Measurements from ENCODE around the gene NUDT5. TPM values are rescaled to one million over a fixed set of nuclear protein-coding genes. Genes with fewer than 3 reads are reported as not detected.

The NUDT5 gene
- total and polyA plus RNA-seq, 2 of the 13 experiments (the other 11 are each of a cell fraction or from before 2014, with no cell fraction given): 79.6 to 134 TPM

DNA sequence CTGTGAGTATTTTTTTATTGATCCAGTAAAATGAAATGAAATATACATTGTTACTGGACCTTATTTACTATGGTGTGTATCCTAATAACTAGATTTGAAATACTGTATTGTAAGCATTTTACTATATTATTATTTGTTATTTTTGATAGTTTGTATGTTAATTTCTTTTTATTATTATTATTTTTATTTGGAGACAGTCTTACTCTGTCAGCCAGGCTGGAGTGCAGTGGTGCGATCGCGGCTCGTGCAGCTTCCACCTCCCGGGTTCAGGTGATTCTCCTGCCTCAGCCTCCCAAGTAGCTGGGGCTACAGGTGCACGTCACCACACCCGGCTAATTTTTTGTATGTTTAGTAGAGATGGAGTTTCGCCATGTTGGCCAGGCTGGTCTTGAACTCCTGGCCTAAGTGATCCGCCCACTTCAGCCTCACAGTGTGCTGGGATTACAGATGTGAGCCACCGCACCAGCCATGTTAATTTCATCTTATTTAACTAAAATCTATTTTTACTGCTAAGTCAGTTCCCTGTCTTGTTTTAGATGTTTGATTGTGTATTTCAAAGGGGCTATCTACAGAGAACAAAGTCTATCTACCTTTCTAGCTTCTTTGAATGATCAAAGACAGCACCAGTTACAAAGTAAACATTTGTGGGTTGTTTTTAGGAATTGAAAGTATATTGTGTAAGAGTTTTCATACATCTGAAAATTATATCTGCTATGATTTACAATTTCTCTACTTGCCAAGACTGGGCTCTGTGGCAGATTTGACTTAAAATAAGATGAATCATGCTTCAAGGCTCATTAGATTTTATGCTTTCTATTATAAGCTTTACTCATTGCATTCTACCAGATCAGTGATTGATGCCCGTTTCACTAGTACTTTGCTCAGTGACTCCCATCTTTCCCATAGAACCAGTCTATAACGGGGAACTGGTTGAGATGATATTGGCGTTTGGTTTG is 41.9 kb upstream of the NUDT5 start (continued):
- TF ChIP-seq, protein P1, sequence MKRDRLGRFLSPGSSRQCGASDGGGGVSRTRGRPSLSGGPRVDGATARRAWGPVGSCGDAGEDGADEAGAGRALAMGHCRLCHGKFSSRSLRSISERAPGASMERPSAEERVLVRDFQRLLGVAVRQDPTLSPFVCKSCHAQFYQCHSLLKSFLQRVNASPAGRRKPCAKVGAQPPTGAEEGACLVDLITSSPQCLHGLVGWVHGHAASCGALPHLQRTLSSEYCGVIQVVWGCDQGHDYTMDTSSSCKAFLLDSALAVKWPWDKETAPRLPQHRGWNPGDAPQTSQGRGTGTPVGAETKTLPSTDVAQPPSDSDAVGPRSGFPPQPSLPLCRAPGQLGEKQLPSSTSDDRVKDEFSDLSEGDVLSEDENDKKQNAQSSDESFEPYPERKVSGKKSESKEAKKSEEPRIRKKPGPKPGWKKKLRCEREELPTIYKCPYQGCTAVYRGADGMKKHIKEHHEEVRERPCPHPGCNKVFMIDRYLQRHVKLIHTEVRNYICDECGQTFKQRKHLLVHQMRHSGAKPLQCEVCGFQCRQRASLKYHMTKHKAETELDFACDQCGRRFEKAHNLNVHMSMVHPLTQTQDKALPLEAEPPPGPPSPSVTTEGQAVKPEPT (CRISPR knock-in tag; IDR thresholded peaks at IDR 0.05; ENCODE audit: low read depth): no peak
- TF ChIP-seq, protein P2, sequence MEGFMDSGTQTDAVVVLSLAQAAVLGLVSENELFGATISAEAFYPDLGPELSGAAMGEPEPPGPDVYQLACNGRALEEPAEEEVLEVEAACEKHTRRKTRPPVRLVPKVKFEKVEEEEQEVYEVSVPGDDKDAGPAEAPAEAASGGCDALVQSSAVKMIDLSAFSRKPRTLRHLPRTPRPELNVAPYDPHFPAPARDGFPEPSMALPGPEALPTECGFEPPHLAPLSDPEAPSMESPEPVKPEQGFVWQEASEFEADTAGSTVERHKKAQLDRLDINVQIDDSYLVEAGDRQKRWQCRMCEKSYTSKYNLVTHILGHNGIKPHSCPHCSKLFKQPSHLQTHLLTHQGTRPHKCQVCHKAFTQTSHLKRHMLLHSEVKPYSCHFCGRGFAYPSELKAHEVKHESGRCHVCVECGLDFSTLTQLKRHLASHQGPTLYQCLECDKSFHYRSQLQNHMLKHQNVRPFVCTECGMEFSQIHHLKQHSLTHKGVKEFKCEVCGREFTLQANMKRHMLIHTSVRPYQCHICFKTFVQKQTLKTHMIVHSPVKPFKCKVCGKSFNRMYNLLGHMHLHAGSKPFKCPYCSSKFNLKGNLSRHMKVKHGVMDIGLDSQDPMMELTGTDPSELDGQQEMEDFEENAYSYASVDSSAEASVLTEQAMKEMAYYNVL (CRISPR knock-in tag; IDR thresholded peaks at IDR 0.05; ENCODE audit: borderline replicate concordance): no peak
- TF ChIP-seq SMAD1 (CRISPR knock-in tag; IDR thresholded peaks at IDR 0.05; ENCODE audit: borderline replicate concordance, low read depth) (no peak), PPARG (CRISPR knock-in tag; conservative IDR thresholded peaks at IDR 0.05) (0 out of 2 replicates have a peak, but pooled peaks have one; percentile 13), NRL (CRISPR knock-in tag; IDR thresholded peaks at IDR 0.05; ENCODE audit: borderline replicate concordance) (no peak), ZNF263 (CRISPR knock-in tag; IDR thresholded peaks at IDR 0.05) (no peak), ASH2L (IDR thresholded peaks at IDR 0.05; ENCODE audit: insufficient read length, low read depth, low read length) (peak; percentile 89), ETV5 (CRISPR knock-in tag; IDR thresholded peaks at IDR 0.05; ENCODE audit: borderline replicate concordance) (no peak), ZMYM2 (CRISPR knock-in tag; IDR thresholded peaks at IDR 0.05) (peak; percentile 97), EHMT2 (IDR thresholded peaks at IDR 0.05; ENCODE audit: borderline replicate concordance, low read depth, low read length) (peak; percentile 56; the same call in 1 of the 2 replicates), ZSCAN31 (CRISPR knock-in tag; IDR thresholded peaks at IDR 0.05; ENCODE audit: low read depth) (no peak), ATM (IDR thresholded peaks at IDR 0.05; ENCODE audit: borderline replicate concordance) (no peak)
- TF ChIP-seq, protein P3, sequence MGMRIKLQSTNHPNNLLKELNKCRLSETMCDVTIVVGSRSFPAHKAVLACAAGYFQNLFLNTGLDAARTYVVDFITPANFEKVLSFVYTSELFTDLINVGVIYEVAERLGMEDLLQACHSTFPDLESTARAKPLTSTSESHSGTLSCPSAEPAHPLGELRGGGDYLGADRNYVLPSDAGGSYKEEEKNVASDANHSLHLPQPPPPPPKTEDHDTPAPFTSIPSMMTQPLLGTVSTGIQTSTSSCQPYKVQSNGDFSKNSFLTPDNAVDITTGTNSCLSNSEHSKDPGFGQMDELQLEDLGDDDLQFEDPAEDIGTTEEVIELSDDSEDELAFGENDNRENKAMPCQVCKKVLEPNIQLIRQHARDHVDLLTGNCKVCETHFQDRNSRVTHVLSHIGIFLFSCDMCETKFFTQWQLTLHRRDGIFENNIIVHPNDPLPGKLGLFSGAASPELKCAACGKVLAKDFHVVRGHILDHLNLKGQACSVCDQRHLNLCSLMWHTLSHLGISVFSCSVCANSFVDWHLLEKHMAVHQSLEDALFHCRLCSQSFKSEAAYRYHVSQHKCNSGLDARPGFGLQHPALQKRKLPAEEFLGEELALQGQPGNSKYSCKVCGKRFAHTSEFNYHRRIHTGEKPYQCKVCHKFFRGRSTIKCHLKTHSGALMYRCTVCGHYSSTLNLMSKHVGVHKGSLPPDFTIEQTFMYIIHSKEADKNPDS (CRISPR knock-in tag; IDR thresholded peaks at IDR 0.05): no peak
- TF ChIP-seq, protein P4, sequence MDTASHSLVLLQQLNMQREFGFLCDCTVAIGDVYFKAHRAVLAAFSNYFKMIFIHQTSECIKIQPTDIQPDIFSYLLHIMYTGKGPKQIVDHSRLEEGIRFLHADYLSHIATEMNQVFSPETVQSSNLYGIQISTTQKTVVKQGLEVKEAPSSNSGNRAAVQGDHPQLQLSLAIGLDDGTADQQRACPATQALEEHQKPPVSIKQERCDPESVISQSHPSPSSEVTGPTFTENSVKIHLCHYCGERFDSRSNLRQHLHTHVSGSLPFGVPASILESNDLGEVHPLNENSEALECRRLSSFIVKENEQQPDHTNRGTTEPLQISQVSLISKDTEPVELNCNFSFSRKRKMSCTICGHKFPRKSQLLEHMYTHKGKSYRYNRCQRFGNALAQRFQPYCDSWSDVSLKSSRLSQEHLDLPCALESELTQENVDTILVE (CRISPR knock-in tag; IDR thresholded peaks at IDR 0.05): no peak
- TF ChIP-seq, protein P5, sequence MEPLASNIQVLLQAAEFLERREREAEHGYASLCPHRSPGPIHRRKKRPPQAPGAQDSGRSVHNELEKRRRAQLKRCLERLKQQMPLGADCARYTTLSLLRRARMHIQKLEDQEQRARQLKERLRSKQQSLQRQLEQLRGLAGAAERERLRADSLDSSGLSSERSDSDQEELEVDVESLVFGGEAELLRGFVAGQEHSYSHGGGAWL (CRISPR knock-in tag; IDR thresholded peaks at IDR 0.05): no peak
- TF ChIP-seq, protein P6, sequence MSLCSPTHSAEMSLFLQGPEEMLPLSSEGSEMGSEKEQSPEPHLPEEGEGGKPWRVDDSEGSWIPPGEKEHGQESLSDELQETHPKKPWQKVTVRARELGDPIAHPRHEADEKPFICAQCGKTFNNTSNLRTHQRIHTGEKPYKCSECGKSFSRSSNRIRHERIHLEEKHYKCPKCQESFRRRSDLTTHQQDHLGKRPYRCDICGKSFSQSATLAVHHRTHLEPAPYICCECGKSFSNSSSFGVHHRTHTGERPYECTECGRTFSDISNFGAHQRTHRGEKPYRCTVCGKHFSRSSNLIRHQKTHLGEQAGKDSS (CRISPR knock-in tag; IDR thresholded peaks at IDR 0.05; ENCODE audit: borderline replicate concordance, low read depth): no peak
- TF ChIP-seq, protein P7, sequence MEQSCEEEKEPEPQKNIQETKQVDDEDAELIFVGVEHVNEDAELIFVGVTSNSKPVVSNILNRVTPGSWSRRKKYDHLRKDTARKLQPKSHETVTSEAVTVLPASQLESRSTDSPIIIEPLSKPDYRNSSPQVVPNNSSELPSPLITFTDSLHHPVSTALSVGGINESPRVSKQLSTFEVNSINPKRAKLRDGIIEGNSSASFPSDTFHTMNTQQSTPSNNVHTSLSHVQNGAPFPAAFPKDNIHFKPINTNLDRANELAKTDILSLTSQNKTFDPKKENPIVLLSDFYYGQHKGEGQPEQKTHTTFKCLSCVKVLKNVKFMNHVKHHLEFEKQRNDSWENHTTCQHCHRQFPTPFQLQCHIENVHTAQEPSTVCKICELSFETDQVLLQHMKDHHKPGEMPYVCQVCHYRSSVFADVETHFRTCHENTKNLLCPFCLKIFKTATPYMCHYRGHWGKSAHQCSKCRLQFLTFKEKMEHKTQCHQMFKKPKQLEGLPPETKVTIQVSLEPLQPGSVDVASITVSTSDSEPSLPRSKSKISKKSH (CRISPR knock-in tag; IDR thresholded peaks at IDR 0.05; ENCODE audit: borderline replicate concordance): no peak

All from HepG2 (cell line).